GM12864 (cell line): ENCODE measurements around the gene FSTL4.

Experiments used
- DNase-seq: peaks from one replicate; pipeline ENCODE4 v3.0.0-alpha.2; 2011; ENCODE audit warnings: low read depth
- H3K4me3 ChIP-seq: 2 replicates; pipeline ENCODE4 v1.5.1; 2011; ENCODE audit warnings: mild to moderate bottlenecking, low read depth, low read length, control low read depth
- CTCF ChIP-seq: IDR thresholded peaks from 2 replicates; pipeline ENCODE4 v1.5.1; 2011; ENCODE audit warnings: low read depth, mild to moderate bottlenecking, moderate library complexity, low read length, control low read depth, inconsistent platforms; ENCODE audit errors: missing control alignments

Gene FSTL4

GRCh38 chr5:133603711-133604110 is 8.6 kb downstream of the FSTL4 start:
- TF ChIP-seq CTCF: no peak
- no peak for DNase-seq
- H3K4me3 ChIP-seq: no peak overlapping the region

- TF ChIP-seq CTCF: no peak
- DNase-seq: no peak
- no peak overlapping the region for H3K4me3 ChIP-seq
Measured at GRCh38 chr5:133602835-133603380, 9.4 kb downstream of the FSTL4 start.

GRCh38 chr5:133599600-133599999 is 12.7 kb downstream of the FSTL4 start:
- no peak overlapping the region for H3K4me3 ChIP-seq
- TF ChIP-seq CTCF: no peak
- no peak for DNase-seq

GRCh38 chr5:133599044-133599443 is 13.3 kb downstream of the FSTL4 start:
- TF ChIP-seq CTCF: no peak

GRCh38 chr5:133596049-133596448 is 16.3 kb downstream of the FSTL4 start:
- TF ChIP-seq CTCF: no peak
- H3K4me3 ChIP-seq: no peak overlapping the region
- DNase-seq: no peak

More at GRCh38 chr5:133599044-133599443, 13.3 kb downstream of the FSTL4 start:
- DNase-seq: no peak
- H3K4me3 ChIP-seq: no peak overlapping the region

GRCh38 chr5:133595465-133595864 is 16.9 kb downstream of the FSTL4 start:
- no peak for DNase-seq
- H3K4me3 ChIP-seq: no peak overlapping the region
- no peak for TF ChIP-seq CTCF

GRCh38 chr5:133589286-133589685 is 23.1 kb downstream of the FSTL4 start:
- TF ChIP-seq CTCF: no peak
- no peak overlapping the region for H3K4me3 ChIP-seq
- no peak for DNase-seq
